GM19438 (cell line): ENCODE results near the gene HASPIN.
A peak's percentile ranks its signal among the peaks of the same experiment; 100 is the strongest.
"Not testable (repeated sequence)": the region's sequence is repeated elsewhere in the genome, so short reads cannot be mapped to it uniquely, and the experiment has no call there.

Experiments
- ATAC-seq: cut with Tn5 transposase; IDR thresholded peaks from one replicate; pipeline ENCODE4 v1.9.1; 2021; ENCODE audit warnings: low read depth; ENCODE audit not compliant: unreplicated experiment

Gene HASPIN

GRCh38 chr17:3695723-3696411, 27.8 kb upstream of the HASPIN start, which contains the start of gene P2RX5:
Gene P2RX5, minus strand, starts transcription at chr17:3696155. Its CDS starts 150 bp downstream, at chr17:3696005.
- ATAC-seq = no peak

- no peak for ATAC-seq
These were observed 26.6 kb upstream of the HASPIN start for GRCh38 chr17:3697103-3697476.

GRCh38 chr17:3698139-3698538, 25.6 kb upstream of the HASPIN start:
- no peak for ATAC-seq

GRCh38 chr17:3699951-3700350, 23.8 kb upstream of the HASPIN start:
- no peak for ATAC-seq

GRCh38 chr17:3702041-3702539, 21.6 kb upstream of the HASPIN start:
- ATAC-seq = not testable (repeated sequence)

GRCh38 chr17:3704931-3705717, 18.6 kb upstream of the HASPIN start:
- no peak for ATAC-seq

- not testable (repeated sequence) for ATAC-seq
These were observed 18.1 kb upstream of the HASPIN start for GRCh38 chr17:3705718-3705984.

GRCh38 chr17:3708366-3708765, 15.3 kb upstream of the HASPIN start:
- ATAC-seq = no peak

GRCh38 chr17:3710951-3711383, 12.7 kb upstream of the HASPIN start:
- ATAC-seq = peak; percentile 88

GRCh38 chr17:3712811-3713463, 10.8 kb upstream of the HASPIN start:
- no peak for ATAC-seq

GRCh38 chr17:3715296-3715695, 8.4 kb upstream of the HASPIN start:
- no peak for ATAC-seq

GRCh38 chr17:3718201-3718600, 5.5 kb upstream of the HASPIN start:
- no peak for ATAC-seq

- no peak for ATAC-seq
These were observed 4.4 kb upstream of the HASPIN start for GRCh38 chr17:3719265-3719664.

- no peak for ATAC-seq
These were observed 987 bp upstream of the HASPIN start for GRCh38 chr17:3722716-3723115.

- no peak for ATAC-seq
These were observed 531 bp upstream of the HASPIN start for GRCh38 chr17:3723188-3723555.

- no peak for ATAC-seq
These were observed 825 bp downstream of the HASPIN start for GRCh38 chr17:3724378-3725077.

GRCh38 chr17:3727041-3727440, 3.3 kb downstream of the HASPIN start:
- no peak for ATAC-seq

- not testable (repeated sequence) for ATAC-seq
These were observed 4.4 kb downstream of the HASPIN start for GRCh38 chr17:3728099-3728498.

- no peak for ATAC-seq
These were observed 6.2 kb downstream of the HASPIN start for GRCh38 chr17:3729881-3730280.

GRCh38 chr17:3730881-3731429, 7.3 kb downstream of the HASPIN start:
- ATAC-seq = no peak

GRCh38 chr17:3732210-3732621, 8.5 kb downstream of the HASPIN start:
- ATAC-seq = no peak
